Hematopoietic multipotent progenitor cell (in vitro differentiated cells): Measurements from ENCODE around the gene ADAMTS18. TPM values are rescaled to one million over a fixed set of nuclear protein-coding genes. Genes with fewer than 3 reads are reported as not detected.
A peak's percentile ranks its signal among the peaks of the same experiment; 100 is the strongest.

Experiments used
- DNase-seq, 3 donors: peaks; one replicate each; pipeline ENCODE4 v3.0.0-alpha.2; 2011 to 2015; ENCODE audit warnings: low read depth in 2 of 3, low spot score in 2 of 3
- total RNA-seq: library from RNA; depleted of rRNA; stranded (reverse); fragments of >200 nt; gene quantifications from one replicate; pipeline ENCODE4 v1.2.3, GENCODE V29; 2012

The ADAMTS18 gene
- total RNA-seq, 1 donor: not detected

DNA sequence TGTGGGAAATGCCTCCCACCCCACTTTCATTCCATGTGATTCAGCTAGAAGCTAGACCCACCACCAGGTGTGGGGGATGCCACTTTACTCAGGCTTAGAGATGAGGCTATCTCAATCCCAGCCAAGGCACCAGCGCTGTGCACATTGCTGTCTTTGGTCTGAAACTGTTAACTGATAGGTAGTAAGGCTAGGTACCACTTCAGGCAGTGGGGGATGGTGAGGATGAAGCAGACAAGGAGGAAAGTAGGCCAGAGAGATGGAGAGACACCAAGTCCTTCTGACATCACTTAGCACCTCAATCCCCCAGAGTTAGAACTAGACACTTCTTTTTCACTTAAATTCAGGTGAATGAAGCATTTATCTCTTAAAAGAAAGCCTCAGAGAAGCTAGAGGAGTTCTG lies 35.8 kb downstream of the ADAMTS18 start:
- no peak for DNase-seq

DNA sequence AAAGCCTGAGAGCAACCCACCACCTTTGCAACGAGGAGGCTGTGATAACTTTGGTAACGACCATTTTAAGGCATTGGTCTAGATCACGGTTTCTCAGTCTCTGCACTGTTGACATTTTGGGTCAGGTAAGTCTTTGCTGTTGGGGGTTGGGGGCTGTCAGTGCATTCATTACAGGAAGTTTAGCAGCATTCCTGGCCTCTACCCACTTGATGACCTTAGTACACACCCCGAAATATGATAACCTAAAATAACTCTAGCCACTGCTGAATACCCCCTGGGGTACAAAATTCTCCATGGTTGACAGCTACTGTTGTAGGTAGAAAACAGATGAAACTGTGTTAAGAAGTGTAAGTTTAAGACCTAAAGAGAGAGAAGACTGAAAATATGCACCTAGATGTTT lies 36.3 kb downstream of the ADAMTS18 start:
- no peak for DNase-seq

DNA sequence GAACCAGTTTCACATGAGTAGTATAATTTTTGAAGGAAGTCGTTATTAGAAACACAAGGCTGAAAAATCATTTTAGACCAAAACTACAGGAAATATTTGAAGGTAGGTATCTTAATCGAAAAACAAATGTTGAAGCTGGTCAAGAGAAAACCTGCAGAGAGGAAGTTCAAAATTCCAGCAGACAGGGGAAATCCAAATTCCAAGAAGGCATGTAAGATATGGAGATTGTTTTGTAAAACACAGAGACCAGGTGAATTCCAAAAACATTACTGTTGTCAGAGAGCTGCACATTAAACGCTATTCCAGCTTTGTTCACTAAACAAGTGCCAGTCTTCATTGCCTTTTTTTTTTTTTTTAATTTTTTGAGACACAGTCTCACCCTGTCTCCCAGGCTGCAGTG lies 38.4 kb downstream of the ADAMTS18 start:
- DNase-seq: no peak

DNA sequence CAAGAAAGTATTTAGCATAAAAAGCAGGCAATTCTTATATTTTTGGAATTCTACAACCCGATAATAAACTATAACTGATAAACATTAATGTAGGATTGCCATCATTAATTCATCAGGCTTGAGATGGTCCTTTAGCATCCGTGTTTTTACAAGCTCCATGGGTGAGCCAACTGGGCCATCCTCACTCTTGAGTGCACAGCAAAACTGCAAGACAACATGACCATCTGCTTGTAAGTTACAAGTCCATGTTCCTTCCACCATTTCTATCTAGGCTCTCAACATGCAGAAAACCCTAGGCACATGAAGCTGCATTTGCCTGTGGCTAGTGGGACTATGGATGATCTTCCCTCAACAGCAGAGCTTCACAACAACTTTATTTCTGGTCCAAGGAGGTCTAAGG lies 40.1 kb downstream of the ADAMTS18 start:
- DNase-seq: no peak

DNA sequence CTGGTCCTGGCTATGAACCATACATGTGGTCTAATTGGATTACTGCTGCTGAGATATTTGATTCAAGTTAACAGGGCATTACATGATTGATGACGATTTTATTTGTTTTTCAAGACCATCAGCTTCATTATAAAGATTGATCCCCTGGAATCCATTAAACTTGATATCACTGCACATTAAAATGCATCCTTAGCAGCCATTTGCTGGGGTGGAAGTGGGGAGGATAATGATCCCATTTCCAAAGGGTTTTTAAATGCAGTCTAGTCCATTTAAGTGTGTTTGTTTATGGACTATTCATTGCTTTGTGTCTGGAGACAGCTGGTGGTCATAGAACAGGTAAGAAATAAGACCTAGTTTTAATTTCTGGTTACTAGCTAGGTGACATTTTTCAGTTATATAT lies 40.9 kb downstream of the ADAMTS18 start:
- no peak for DNase-seq

DNA sequence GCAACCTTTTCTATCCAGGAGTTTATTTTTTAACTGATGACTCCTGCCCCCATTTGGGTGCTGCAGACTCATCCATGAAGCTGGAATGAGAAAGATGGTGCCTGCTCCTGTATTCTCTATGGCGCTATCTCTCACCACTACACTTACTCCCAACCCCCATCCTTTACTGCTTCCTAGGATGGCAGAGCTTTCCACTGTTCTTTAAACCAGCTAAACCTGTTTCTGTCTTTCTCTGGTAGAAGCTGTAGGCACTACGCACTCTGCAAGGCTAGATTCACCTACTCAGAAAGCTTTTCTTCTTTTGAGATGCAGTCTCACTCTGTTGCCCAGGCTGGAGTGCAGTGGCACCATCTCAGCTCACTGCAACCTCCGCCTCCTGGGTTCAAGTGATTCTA lies 47.0 kb downstream of the ADAMTS18 start:
- no peak for DNase-seq

DNA sequence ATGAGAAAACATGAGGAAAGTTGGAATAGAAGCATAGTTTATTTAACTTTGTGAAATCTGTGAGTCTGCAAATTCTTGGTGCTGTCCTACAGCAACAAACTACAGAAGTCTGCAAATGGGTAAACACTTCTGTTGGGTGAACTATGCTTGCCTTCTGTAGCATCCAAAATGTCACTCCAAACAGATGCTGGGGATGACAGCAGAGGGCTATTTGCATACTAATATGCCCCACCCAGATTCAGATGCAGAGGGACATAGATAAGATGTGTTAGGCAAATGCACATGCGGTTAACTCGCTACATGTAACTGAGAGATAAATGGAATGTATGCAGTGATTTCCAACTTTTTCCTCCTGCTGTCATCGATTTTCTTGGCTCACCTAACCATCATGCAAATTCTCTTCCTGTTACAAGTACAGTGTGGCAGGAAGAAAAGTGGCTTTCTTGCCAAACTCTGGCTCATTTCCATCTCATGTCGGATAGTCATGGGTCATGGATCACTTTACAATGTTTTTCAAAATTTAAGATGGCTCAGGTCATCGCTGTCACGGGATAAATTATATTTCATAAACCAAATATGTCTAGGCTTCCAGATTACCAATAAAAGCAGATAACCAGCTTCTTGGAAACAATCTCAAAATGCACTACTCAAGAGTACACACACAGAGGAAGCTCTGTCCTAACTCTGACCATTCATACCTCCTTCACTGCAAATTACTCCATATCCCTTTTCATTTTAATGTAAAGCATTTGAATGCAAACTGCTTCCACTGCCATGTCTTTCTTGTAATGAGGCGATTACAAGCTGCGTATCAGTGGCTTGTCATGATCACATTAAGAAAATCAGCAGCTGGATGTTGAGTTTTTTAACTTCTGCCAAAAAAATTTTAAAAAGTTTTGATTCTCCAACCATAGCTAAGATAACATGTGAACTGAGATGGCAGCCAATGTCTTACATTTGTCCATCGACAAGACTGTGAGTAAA lies 47.7 kb downstream of the ADAMTS18 start:
- DNase-seq: no peak

DNA sequence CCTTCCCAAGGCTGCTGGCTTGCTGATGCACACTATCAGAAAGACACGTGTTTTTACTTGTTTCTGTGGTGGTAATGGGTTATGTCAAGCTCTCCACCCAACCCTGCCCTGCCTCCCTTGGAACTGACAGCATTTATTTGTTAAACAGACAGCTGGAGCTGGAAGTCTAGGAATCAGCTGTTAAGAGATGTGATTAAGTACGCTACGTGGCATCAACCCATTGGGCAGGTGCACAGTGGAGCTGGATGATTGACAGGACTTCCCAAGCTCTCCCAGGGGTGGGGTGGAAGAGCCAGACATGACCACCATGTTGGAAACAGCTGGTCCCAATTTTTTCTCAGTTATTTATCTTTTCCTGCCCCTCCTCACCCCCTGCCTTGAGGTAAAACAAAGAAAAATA lies 49.4 kb downstream of the ADAMTS18 start:
- DNase-seq: no peak

DNA sequence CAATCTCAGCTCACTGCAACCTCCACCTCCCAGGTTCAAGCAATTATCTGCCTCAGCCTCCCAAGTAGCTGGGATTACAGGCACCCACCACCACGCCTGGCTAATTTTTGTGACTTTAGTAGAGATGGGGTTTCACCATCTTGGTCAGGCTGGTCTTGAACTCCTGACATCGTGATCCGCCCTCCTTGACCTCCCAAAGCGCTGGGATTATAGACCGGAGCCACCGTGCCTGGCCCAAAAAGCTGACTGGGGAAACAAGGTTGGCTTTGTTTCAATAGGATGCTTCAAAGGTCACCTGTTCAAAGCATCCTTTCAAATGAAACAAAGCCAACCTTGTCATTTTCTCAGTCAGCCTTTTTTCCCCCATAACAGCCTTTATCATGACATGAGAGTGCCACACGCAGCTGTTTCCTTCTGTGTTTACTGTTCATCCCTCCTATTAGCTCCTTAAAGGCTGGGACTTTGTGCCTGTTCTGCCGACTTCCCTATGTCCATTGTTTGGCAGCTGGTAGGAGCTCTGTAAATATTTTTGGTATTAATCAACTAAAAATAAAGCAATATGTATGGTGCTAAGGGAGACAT lies 51.1 kb downstream of the ADAMTS18 start:
- DNase-seq: no peak

DNA sequence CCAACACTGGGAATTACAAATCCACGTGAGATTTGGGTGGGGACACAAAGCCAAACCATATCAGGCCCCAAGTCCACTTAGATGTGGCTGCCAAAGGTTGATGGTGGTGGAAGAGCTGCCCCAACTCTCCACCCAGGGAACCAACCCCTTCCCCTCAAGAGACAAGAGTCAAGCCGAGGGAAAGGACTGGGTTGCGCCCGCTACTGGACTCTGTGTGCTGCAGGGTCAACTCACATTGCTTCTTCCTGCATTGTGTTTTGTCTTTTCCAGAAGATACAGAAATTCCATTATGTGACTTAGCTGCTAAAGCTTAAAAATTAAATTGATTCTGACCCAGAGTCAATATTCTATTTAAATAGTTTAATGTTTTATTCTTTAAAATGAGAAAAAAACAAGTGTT lies 58.5 kb downstream of the ADAMTS18 start:
- peak in 2 of 3 donors; percentile 0 to 1 for DNase-seq

DNA sequence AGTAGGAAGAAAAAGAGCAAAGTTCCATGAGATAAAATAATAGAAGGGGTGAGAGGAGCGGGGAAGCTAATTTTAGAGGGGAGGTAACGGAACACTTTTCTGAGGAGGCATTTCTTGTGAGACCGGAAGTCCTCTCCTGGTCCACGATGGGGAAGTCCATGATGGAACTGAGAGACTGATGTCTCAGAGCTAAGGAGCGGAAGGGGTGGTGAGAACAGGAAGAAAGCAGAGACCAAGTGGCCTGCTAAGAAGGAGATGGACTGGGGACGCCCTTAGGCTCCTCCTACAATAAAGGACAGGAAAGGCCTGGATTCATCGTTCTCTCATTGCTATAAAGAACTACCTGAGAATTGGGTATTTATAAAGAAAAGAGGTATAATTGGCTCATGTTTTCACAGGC lies 59.4 kb downstream of the ADAMTS18 start:
- no peak for DNase-seq

DNA sequence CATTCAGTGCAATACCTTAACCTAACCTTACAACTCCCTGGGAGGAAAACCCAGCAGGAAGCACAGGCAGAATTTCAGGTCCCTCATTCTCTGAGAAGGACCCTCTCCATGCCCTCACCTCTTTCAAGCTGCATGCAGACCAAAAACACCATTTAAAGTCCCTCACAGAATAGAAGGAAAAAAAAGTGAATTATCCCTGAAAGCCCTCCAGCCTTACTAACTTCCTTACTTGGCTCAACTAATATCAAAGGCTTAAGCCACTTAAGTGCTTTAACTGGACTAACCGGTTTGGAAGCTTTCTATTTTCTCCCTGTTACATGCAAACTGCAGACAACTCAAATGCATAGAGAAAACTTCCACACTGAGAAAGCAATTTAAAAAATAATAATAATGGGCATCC lies 60.5 kb downstream of the ADAMTS18 start:
- DNase-seq: no peak

DNA sequence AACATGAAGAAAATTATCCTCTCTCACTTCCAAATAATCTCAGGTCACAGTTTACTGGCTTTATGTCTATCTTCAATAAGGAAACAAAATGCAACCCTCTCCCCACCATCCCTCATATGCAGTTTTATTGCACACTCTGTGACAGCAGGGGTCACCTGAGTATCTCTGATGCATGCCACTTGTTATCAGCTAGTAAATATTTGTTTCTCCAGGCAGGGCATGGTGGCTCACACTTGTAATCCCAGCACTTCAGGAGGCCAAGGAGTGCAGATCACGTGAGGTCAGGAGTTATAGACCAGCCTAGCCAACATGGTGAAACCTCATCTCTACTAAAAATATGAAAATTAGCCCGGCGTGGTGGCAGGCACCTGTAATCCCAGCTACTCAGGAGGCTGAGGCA lies 61.1 kb downstream of the ADAMTS18 start:
- no peak for DNase-seq

DNA sequence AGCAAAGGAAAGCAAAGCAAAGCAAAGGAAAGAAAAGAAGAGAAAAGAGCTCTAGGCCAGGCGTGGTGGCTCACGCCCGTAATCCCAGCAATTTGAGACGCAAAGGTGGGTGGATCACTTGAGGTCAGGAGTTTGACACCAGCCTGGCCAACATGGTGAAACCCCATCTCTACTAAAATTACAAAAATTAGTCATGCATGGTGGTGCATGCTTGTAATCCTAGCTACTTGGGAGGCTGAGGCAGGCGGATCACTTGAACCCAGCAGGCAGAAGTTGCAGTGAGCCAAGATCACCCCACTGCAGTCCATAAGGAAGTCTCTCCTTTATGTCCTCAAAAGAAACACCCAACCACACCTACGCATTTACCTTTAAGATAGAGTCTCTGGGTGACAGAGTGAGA lies 70.1 kb downstream of the ADAMTS18 start:
- no peak for DNase-seq

DNA sequence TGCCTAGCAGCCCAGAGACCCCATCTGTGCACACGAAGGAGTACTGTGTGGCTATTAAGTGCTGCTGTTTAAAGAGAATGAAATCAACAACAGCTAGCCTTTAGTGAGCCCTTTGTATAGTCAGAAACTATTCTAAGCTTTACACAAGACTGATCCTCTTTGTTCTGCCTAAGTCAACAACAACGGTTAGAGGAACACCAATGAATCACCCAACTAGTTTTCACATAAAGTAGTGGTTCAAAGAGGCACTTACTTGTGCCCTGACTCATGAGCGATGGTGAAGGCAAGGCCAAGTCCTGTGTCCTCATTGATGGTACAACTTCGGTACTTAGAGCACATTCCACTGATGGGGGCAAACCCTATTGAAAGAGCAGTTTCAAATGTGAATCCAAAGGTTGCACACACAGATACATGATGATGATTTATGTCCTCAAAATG lies 75.8 kb downstream of the ADAMTS18 start:
- no peak for DNase-seq

DNA sequence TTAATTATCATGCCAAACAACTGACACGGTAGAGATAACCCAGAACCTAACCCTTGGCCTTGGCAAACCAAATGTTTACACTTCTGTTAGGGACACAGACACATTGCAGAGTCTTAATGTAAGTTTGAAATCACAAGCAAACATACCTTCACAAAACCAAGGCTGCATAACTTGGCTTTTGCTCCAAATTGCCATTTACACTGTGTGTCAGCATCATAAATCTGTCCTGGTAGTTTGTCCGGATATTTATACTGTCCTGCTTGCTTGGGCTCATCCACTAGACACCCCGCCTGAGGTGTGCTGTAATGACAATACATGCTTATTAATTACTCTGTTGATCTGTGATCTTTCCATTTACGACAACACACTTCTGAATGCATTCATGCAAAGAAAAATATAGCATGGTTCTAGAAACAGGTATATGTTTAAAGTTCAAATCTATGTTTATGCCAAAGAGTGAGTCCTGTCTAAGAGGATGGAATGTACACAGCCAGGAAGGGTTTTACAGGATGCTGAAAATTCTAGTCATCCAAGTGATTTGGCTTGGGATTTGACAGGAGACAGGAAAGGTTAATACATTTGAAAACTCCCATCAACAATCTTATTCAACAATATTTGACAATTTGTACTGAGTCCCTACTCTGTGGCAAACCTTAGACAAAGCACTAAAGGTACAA lies 81.1 kb downstream of the ADAMTS18 start:
- no peak for DNase-seq

DNA sequence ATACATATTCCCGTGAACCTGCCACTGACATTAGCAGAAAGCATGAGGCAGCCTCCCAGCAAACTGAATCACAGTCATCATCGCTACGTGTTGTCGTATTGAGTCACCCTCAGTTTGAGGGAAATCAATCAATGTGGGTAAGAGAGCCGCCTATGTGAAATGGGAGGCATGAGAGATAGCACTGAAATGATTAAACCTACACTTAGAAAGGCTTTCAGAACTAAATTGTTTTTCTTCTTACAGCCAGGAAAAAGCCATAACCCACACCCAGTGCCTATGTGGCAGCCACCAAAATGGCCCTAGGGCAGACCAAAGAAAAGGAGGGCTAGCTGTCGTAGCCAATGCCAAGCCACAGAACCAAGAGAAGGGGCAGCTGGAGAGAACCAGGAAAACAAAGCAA lies 90.5 kb downstream of the ADAMTS18 start:
- DNase-seq: no peak

DNA sequence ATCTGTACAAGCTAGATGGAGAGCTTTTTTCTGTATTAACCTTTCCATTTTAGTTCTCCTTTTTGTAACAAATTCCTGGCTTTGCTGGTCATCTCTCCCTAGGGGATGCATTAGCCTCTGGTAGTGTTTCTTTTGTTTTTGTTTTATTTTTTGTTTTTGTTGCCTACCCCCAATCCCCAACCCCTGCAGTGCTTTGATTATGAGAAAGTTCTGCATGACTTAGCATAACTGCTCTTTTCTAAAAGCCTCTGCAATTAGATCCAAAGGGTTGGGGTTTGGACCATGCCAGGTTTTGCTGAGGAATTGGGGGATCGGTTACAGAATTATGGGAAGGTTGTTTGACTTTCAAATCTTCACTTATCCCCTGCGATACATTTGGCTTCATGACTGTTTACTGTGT lies 98.2 kb downstream of the ADAMTS18 start:
- no peak for DNase-seq

DNA sequence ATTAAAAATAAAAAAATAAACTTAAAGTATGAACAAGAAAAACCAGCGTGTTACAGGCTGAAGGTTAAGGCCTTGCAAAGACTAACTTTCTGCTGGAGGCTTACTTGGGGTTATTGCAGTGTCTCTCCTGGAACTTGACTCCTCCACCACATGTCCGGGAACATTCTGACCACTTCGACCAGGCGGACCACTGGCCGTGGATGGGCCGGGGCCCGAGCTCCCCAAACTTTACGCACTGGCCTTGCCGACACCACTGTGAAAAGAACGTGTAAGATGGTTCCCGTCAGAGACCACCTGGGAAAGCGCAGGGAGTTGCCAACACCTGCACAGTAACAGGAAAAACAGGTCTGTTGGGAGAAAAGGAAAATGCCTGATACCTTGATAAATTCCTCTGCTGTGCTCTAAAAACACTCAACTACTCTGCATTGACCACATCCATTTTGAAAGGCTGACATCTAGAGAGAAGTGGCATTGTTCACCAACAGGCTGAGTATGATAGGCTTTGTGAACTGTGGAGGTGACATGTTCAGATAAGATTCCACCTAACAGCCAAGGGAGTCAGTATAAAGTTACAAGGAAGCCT lies 99.1 kb downstream of the ADAMTS18 start:
- no peak for DNase-seq

DNA sequence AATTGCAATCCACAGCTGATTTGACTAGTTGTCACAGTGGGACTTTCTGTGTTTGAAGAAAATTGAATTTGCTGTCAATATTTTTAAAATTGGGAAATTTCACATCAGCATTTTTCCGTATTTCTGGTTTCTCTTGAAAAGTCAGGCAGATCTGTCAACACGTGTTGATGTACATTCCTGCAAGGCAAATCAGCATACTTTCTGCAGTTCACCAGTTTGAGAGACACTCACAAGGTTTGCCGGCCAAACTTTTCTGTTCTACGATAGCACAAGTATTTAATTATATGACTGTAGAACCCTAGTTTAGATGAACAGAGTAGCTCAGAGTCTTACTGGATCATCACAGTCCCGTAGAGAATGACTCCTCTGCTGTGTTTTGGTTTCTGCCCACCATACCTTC lies 102.0 kb downstream of the ADAMTS18 start:
- DNase-seq: no peak
